ENCODE data around the gene PER3. TPM values are rescaled to one million over a fixed set of nuclear protein-coding genes. Genes with fewer than 3 reads are reported as not detected.

PER3 gene
- total RNA-seq, 2 experiments from 2014 or later, result 2.9 to 3.1 TPM

- Mint-ChIP-seq H3K9me3 (no peaks in the 10 kb centered on the region), H3K27me3 (ENCODE audit: low read depth) (no peaks in the 10 kb centered on the region), H3K36me3 (ENCODE audit: low read depth) (no peaks in the 10 kb centered on the region), H3K4me1 (ENCODE audit: low read depth) (no peaks in the 10 kb centered on the region), H3K4me3 (no peak overlapping the region), H3K27ac (no peak overlapping the region)
- CTCF ChIA-PET, result no interaction called here
- DNase-seq, result no peak
- intact Hi-C loops (cut with micrococcal nuclease), result no loop called here
These were observed 78.3 kb downstream of the PER3 start for GRCh38 chr1:7862211-7863060.

- CTCF ChIA-PET, result no interaction called here
- no peak for DNase-seq
- Mint-ChIP-seq H3K4me3 (no peak overlapping the region), H3K27me3 (ENCODE audit: low read depth) (no peaks in the 10 kb centered on the region), H3K27ac (no peak overlapping the region), H3K36me3 (ENCODE audit: low read depth) (no peaks in the 10 kb centered on the region), H3K4me1 (ENCODE audit: low read depth) (no peaks in the 10 kb centered on the region), H3K9me3 (no peaks in the 10 kb centered on the region)
- intact Hi-C loops (cut with micrococcal nuclease), result no loop called here
These were observed 79.8 kb downstream of the PER3 start for GRCh38 chr1:7863756-7864328.

- no peaks in the 10 kb centered on the region for H3K9me3 Mint-ChIP-seq
- no peaks in the 10 kb centered on the region for H3K27me3 Mint-ChIP-seq (ENCODE audit: low read depth)
- intact Hi-C loops (cut with micrococcal nuclease), result no loop called here
- no peak overlapping the region for H3K4me3 Mint-ChIP-seq
- CTCF ChIA-PET, result no interaction called here
- no peak for DNase-seq
- H3K27ac Mint-ChIP-seq, result no peak overlapping the region
- H3K36me3 Mint-ChIP-seq (ENCODE audit: low read depth), result no peaks in the 10 kb centered on the region
- H3K4me1 Mint-ChIP-seq (ENCODE audit: low read depth), result no peaks in the 10 kb centered on the region
These were observed 81.9 kb downstream of the PER3 start for GRCh38 chr1:7865978-7866377.

GRCh38 chr1:7868070-7868780 lies 84.1 kb downstream of the PER3 start:
- peaks cover under 1% of the 10 kb centered on the region for H3K27me3 Mint-ChIP-seq (ENCODE audit: low read depth)
- no peak for DNase-seq
- no peaks in the 10 kb centered on the region for H3K36me3 Mint-ChIP-seq (ENCODE audit: low read depth)
- H3K9me3 Mint-ChIP-seq, result no peaks in the 10 kb centered on the region
- no peak overlapping the region for H3K27ac Mint-ChIP-seq
- no peak overlapping the region for H3K4me3 Mint-ChIP-seq
- no peaks in the 10 kb centered on the region for H3K4me1 Mint-ChIP-seq (ENCODE audit: low read depth)
- CTCF ChIA-PET, result interaction anchor here (0.6 kb wide), 1 partner anchor 247 kb away, joined by 4 read pairs; no protein-coding TSS in a partner anchor
- intact Hi-C loops (cut with micrococcal nuclease), result no loop called here

GRCh38 chr1:7869136-7869920 lies 85.2 kb downstream of the PER3 start:
- Mint-ChIP-seq H3K4me1 (ENCODE audit: low read depth) (no peaks in the 10 kb centered on the region), H3K36me3 (ENCODE audit: low read depth) (no peaks in the 10 kb centered on the region), H3K27me3 (ENCODE audit: low read depth) (peaks cover 2% of the 10 kb centered on the region), H3K9me3 (no peaks in the 10 kb centered on the region), H3K27ac (no peak overlapping the region), H3K4me3 (no peak overlapping the region)
- CTCF ChIA-PET, result no interaction called here
- no peak for DNase-seq
- intact Hi-C loops (cut with micrococcal nuclease), result no loop called here

- no peaks in the 10 kb centered on the region for H3K4me1 Mint-ChIP-seq (ENCODE audit: low read depth)
- CTCF ChIA-PET, result no interaction called here
- intact Hi-C loops (cut with micrococcal nuclease), result no loop called here
- no peak overlapping the region for H3K27ac Mint-ChIP-seq
- no peaks in the 10 kb centered on the region for H3K9me3 Mint-ChIP-seq
- H3K4me3 Mint-ChIP-seq, result no peak overlapping the region
- H3K36me3 Mint-ChIP-seq (ENCODE audit: low read depth), result no peaks in the 10 kb centered on the region
- no peak for DNase-seq
- peaks cover 2% of the 10 kb centered on the region for H3K27me3 Mint-ChIP-seq (ENCODE audit: low read depth)
These were observed 87.0 kb downstream of the PER3 start for GRCh38 chr1:7871136-7871535.

- CTCF ChIA-PET, result no interaction called here
- H3K9me3 Mint-ChIP-seq, result peaks cover 11% of the 10 kb centered on the region
- no peak overlapping the region for H3K4me3 Mint-ChIP-seq
- peaks cover 2% of the 10 kb centered on the region for H3K36me3 Mint-ChIP-seq (ENCODE audit: low read depth)
- H3K27me3 Mint-ChIP-seq (ENCODE audit: low read depth), result peaks cover 4% of the 10 kb centered on the region
- H3K27ac Mint-ChIP-seq, result no peak overlapping the region
- H3K4me1 Mint-ChIP-seq (ENCODE audit: low read depth), result no peaks in the 10 kb centered on the region
- DNase-seq, result no peak
- intact Hi-C loops (cut with micrococcal nuclease), result no loop called here
These were observed 90.0 kb downstream of the PER3 start for GRCh38 chr1:7873801-7874795.

GRCh38 chr1:7878027-7878426 lies 93.9 kb downstream of the PER3 start:
- peaks cover 2% of the 10 kb centered on the region for H3K36me3 Mint-ChIP-seq (ENCODE audit: low read depth)
- DNase-seq, result no peak
- intact Hi-C loops (cut with micrococcal nuclease), result no loop called here
- CTCF ChIA-PET, result interaction anchor here (0.6 to 1.1 kb wide), 3 partner anchors 24 to 125 kb away, joined by 3 read pairs; no protein-coding TSS in a partner anchor
- no peak overlapping the region for H3K27ac Mint-ChIP-seq
- H3K4me1 Mint-ChIP-seq (ENCODE audit: low read depth), result no peaks in the 10 kb centered on the region
- H3K9me3 Mint-ChIP-seq, result peaks cover 11% of the 10 kb centered on the region
- no peak overlapping the region for H3K4me3 Mint-ChIP-seq
- H3K27me3 Mint-ChIP-seq (ENCODE audit: low read depth), result peaks cover 4% of the 10 kb centered on the region

GRCh38 chr1:7879228-7879627 lies 95.1 kb downstream of the PER3 start:
- peaks cover 11% of the 10 kb centered on the region for H3K9me3 Mint-ChIP-seq
- peaks cover 2% of the 10 kb centered on the region for H3K27me3 Mint-ChIP-seq (ENCODE audit: low read depth)
- intact Hi-C loops (cut with micrococcal nuclease), result no loop called here
- CTCF ChIA-PET, result no interaction called here
- no peak overlapping the region for H3K27ac Mint-ChIP-seq
- DNase-seq, result no peak
- no peak overlapping the region for H3K4me3 Mint-ChIP-seq
- H3K4me1 Mint-ChIP-seq (ENCODE audit: low read depth), result no peaks in the 10 kb centered on the region
- H3K36me3 Mint-ChIP-seq (ENCODE audit: low read depth), result peaks cover 2% of the 10 kb centered on the region

- DNase-seq, result no peak
- Mint-ChIP-seq H3K27me3 (ENCODE audit: low read depth) (peaks cover 26% of the 10 kb centered on the region), H3K36me3 (ENCODE audit: low read depth) (no peaks in the 10 kb centered on the region), H3K4me1 (ENCODE audit: low read depth) (no peaks in the 10 kb centered on the region), H3K4me3 (no peak overlapping the region), H3K27ac (no peak overlapping the region), H3K9me3 (no peaks in the 10 kb centered on the region)
- intact Hi-C loops (cut with micrococcal nuclease), result no loop called here
- CTCF ChIA-PET, result no interaction called here
These were observed 100.7 kb downstream of the PER3 start for GRCh38 chr1:7884757-7885156.

- no peak overlapping the region for H3K4me3 Mint-ChIP-seq
- H3K36me3 Mint-ChIP-seq (ENCODE audit: low read depth), result no peaks in the 10 kb centered on the region
- H3K9me3 Mint-ChIP-seq, result no peaks in the 10 kb centered on the region
- intact Hi-C loops (cut with micrococcal nuclease), result no loop called here
- H3K27ac Mint-ChIP-seq, result no peak overlapping the region
- peak; percentile 28 for DNase-seq
- no peaks in the 10 kb centered on the region for H3K4me1 Mint-ChIP-seq (ENCODE audit: low read depth)
- CTCF ChIA-PET, result no interaction called here
- peaks cover 26% of the 10 kb centered on the region for H3K27me3 Mint-ChIP-seq (ENCODE audit: low read depth)
These were observed 101.7 kb downstream of the PER3 start for GRCh38 chr1:7885513-7886404.
